Mucosa of descending colon (tissue), 3 donors: ENCODE data around the gene CALCA. TPM values are rescaled to one million over a fixed set of nuclear protein-coding genes. Genes with fewer than 3 reads are reported as not detected.
A peak's percentile ranks its signal among the peaks of the same experiment; 100 is the strongest.
"Not testable (repeated sequence)": the region's sequence is repeated elsewhere in the genome, so short reads cannot be mapped to it uniquely, and the experiment has no call there.

ENCODE experiments used
- ATAC-seq: fragments of 200-7000 bp; cut with Tn5 transposase; one replicate; pipeline ENCODE4 v1.9.1; 2020; ENCODE audit warnings: mild to moderate bottlenecking, moderate library complexity
- DNase-seq, 3 donors: peaks; one replicate each; pipeline ENCODE4 v3.0.0-alpha.2; 2020
- H3K36me3 ChIP-seq: fragments of 200-600 bp; one replicate; pipeline ENCODE4 v1.8.0; 2021; ENCODE audit warnings: low read depth, mild to moderate bottlenecking
- H3K4me1 ChIP-seq: fragments of 200-600 bp; one replicate; pipeline ENCODE4 v1.8.0; 2021; ENCODE audit warnings: low read depth, mild to moderate bottlenecking
- H3K4me3 ChIP-seq: fragments of 200-600 bp; one replicate; pipeline ENCODE4 v1.8.0; 2021; ENCODE audit warnings: mild to moderate bottlenecking
- H3K9me3 ChIP-seq: fragments of 200-600 bp; one replicate; pipeline ENCODE4 v1.8.0; 2021; ENCODE audit warnings: mild to moderate bottlenecking
- CTCF ChIP-seq: fragments of 200-600 bp; IDR thresholded peaks from one replicate; pipeline ENCODE4 v1.8.0; 2022; ENCODE audit warnings: antibody characterized with exemption, mild to moderate bottlenecking
- intact Hi-C, 2 donors: fragments of 100-400 bp; cut with DNase I in 1 of 2; cut with micrococcal nuclease in 1 of 2; formaldehyde crosslinking; loops; one replicate each; pipeline versions ENCODE4 v1.11.0 to v1.11.1; 2022; cut with DNase I, micrococcal nuclease
- long read RNA-seq, 2 donors: library from polyadenylated mRNA; unstranded; transcript quantifications; one replicate each; pipeline ENCODE4 v2.0.0, GENCODE V29; 2019 to 2021
- total RNA-seq, 3 donors: library from RNA; stranded (reverse); fragmentation: NEBNext Ultra II Directional in 2 of 3; extraction: Animal tissue kit (Norgen Biotek cat#: 25700) in 2 of 3; gene quantifications; one replicate each; pipeline versions ENCODE4 v1.2.1 to v1.2.4, GENCODE V29; 2021 to 2023
- donor health status: DM: no; HTN: no; CAD: no; lungs with moderate emphysema.
- donor health status: DM: no; HTN: no; CAD: no.
- donor health status: DM: no; HTN: yes; CAD: no.

CALCA gene
- under 1 TPM in 1 of 3 donors, not detected in 2; 0.85 TPM for total RNA-seq
- long read RNA-seq, donor 1 = 0 reads
- long read RNA-seq, donor 2 = 0 reads

GRCh38 chr11:14971865-14972580, at the start of gene CALCA:
TSS of gene CALCA (minus strand) at chr11:14972351. CDS start at chr11:14971192, 1,159 bp downstream.
- intact Hi-C loops = no loop called here

GRCh38 chr11:15016200-15016599, 44.0 kb upstream of the CALCA start:
- Histone ChIP-seq H3K36me3 (no peaks in the 10 kb centered on the region), H3K4me3 (no peak overlapping the region), H3K4me1 (no peaks in the 10 kb centered on the region), H3K9me3 (peaks cover 6% of the 10 kb centered on the region)
- intact Hi-C loops = no loop called here
- no peak for DNase-seq
- ATAC-seq = no peak
- no peak for TF ChIP-seq CTCF

More at GRCh38 chr11:14971865-14972580, at the start of gene CALCA:
- no peak for TF ChIP-seq CTCF
- peaks cover 13% of the 10 kb centered on the region for H3K4me1 ChIP-seq
- DNase-seq (peak in 1 of 3 donors; percentile 26), ATAC-seq (peak; percentile 34)
- H3K36me3 ChIP-seq = no peaks in the 10 kb centered on the region
- H3K9me3 ChIP-seq = no peaks in the 10 kb centered on the region
- H3K4me3 ChIP-seq = no peak within 1 kb of the TSS

GRCh38 chr11:15011776-15012345, 39.7 kb upstream of the CALCA start:
- intact Hi-C loops = no loop called here
- no peak for TF ChIP-seq CTCF
- H3K9me3 ChIP-seq = peaks cover 3% of the 10 kb centered on the region
- no peak overlapping the region for H3K4me3 ChIP-seq
- ATAC-seq = no peak
- no peaks in the 10 kb centered on the region for H3K4me1 ChIP-seq
- no peak for DNase-seq
- no peaks in the 10 kb centered on the region for H3K36me3 ChIP-seq

- H3K4me1 ChIP-seq = no peaks in the 10 kb centered on the region
- intact Hi-C loops = no loop called here
- H3K4me3 ChIP-seq = no peak overlapping the region
- no peaks in the 10 kb centered on the region for H3K36me3 ChIP-seq
- ATAC-seq (no peak), DNase-seq (no peak)
- H3K9me3 ChIP-seq = no peaks in the 10 kb centered on the region
- TF ChIP-seq CTCF = no peak
These were observed 38.7 kb upstream of the CALCA start for GRCh38 chr11:15010865-15011264.

- intact Hi-C loops = no loop called here
- Histone ChIP-seq H3K4me1 (no peaks in the 10 kb centered on the region), H3K9me3 (no peaks in the 10 kb centered on the region), H3K4me3 (no peak overlapping the region), H3K36me3 (no peaks in the 10 kb centered on the region)
- no peak for TF ChIP-seq CTCF
- ATAC-seq (no peak), DNase-seq (no peak)
These were observed 34.1 kb upstream of the CALCA start for GRCh38 chr11:15006139-15006759.

GRCh38 chr11:14988133-14988532, 16.0 kb upstream of the CALCA start:
- DNase-seq, H3K4me1 ChIP-seq, H3K9me3 ChIP-seq, intact Hi-C loops, H3K4me3 ChIP-seq, H3K36me3 ChIP-seq, ATAC-seq: not testable (repeated sequence)
